PC-3 (cell line): ENCODE data around the gene PBX4.

Experiments
- CTCF ChIP-seq: fragments of 300-600 bp; sonication (generic); conservative IDR thresholded peaks from 2 replicates; pipeline ENCODE4 v1.5.1; 2017; ENCODE audit warnings: antibody characterized with exemption, low read depth, mild to moderate bottlenecking, low read length
- EZH2 ChIP-seq: fragments of 300-600 bp; sonication (generic); IDR thresholded peaks from one replicate; pipeline ENCODE4 v1.6.1; 2017; ENCODE audit warnings: antibody characterized with exemption, mild to moderate bottlenecking, low read length; ENCODE audit not compliant: unreplicated experiment

- TF ChIP-seq CTCF (no peak), EZH2 (no peak)
These were observed 15.4 kb upstream of the PBX4 start for GRCh38 chr19:19633711-19634515.
